SK-N-SH (cell line): ENCODE data around the gene PTAR1.

ENCODE experiments used
- CHD2 ChIP-seq: fragments of 150-350 bp; IDR thresholded peaks from 2 replicates; pipeline ENCODE4 v1.6.1; 2018; ENCODE audit warnings: low read length; ENCODE audit not compliant: partially characterized antibody
- JUND ChIP-seq: IDR thresholded peaks from 2 replicates; pipeline ENCODE4 v1.4.0; 2012
- TCF12 ChIP-seq: IDR thresholded peaks from 2 replicates; pipeline ENCODE4 v1.4.0; 2012
- USF2 ChIP-seq: fragments of 150-350 bp; IDR thresholded peaks from 2 replicates; pipeline ENCODE4 v1.6.1; 2017; ENCODE audit warnings: antibody characterized with exemption, low read length, low read depth, borderline replicate concordance
- YY1 ChIP-seq: IDR thresholded peaks from 2 replicates; pipeline ENCODE4 v1.4.0; 2012; ENCODE audit warnings: low read depth, mild to moderate bottlenecking
- TF ChIP-seq, protein P1 (sequence below): fragments of 200-600 bp; sonication (generic); IDR thresholded peaks from 2 replicates; pipeline ENCODE4 v1.6.1; 2017; ENCODE audit warnings: antibody characterized with exemption, mild to moderate bottlenecking, moderate library complexity

DNA sequence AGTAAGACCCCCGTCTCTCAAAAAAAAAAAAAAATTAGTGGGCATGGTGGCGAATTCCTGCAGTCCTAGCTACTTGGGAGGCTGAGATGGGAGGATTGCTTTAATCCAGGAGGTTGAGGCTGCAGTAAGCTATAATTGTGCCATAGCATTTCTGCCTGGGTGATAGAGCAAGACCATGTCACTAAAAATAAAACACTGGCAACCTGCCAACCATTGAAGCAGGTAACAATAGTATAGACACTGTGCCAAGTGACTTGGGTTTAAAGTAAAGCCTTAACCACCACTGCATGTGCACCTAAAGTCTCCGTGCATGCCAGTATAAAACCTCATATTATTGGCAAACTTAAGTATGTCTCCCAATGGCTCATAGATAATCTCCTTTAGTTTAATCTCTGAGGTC, 84.2 kb downstream of the PTAR1 start:
- TF ChIP-seq YY1: no peak
- TF ChIP-seq, protein P1, sequence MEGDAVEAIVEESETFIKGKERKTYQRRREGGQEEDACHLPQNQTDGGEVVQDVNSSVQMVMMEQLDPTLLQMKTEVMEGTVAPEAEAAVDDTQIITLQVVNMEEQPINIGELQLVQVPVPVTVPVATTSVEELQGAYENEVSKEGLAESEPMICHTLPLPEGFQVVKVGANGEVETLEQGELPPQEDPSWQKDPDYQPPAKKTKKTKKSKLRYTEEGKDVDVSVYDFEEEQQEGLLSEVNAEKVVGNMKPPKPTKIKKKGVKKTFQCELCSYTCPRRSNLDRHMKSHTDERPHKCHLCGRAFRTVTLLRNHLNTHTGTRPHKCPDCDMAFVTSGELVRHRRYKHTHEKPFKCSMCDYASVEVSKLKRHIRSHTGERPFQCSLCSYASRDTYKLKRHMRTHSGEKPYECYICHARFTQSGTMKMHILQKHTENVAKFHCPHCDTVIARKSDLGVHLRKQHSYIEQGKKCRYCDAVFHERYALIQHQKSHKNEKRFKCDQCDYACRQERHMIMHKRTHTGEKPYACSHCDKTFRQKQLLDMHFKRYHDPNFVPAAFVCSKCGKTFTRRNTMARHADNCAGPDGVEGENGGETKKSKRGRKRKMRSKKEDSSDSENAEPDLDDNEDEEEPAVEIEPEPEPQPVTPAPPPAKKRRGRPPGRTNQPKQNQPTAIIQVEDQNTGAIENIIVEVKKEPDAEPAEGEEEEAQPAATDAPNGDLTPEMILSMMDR: no peak
- TF ChIP-seq USF2: no peak
- TF ChIP-seq TCF12: no peak
- TF ChIP-seq CHD2: no peak
- no peak for TF ChIP-seq JUND
